ENCODE measurements around the gene RAB20. TPM values are rescaled to one million over a fixed set of nuclear protein-coding genes. Genes with fewer than 3 reads are reported as not detected.
"Not testable (repeated sequence)": the region's sequence is repeated elsewhere in the genome, so short reads cannot be mapped to it uniquely, and the experiment has no call there.

Gene RAB20
- total RNA-seq, 1 experiment from 2014 or later = 0.36 TPM

GRCh38 chr13:110546378-110546777 lies 15.1 kb downstream of the RAB20 start:
- Histone ChIP-seq H3K9me3 (peaks cover 3% of the 10 kb centered on the region), H3K36me3 (no peaks in the 10 kb centered on the region), H3K27me3 (no peaks in the 10 kb centered on the region), H3K4me3 (no peak overlapping the region)
- no peak for DNase-seq

GRCh38 chr13:110542169-110542796 lies 19.2 kb downstream of the RAB20 start:
- Histone ChIP-seq H3K4me3 (no peak overlapping the region), H3K9me3 (peaks cover 3% of the 10 kb centered on the region), H3K36me3 (no peaks in the 10 kb centered on the region), H3K27me3 (no peaks in the 10 kb centered on the region)
- DNase-seq = no peak

GRCh38 chr13:110541526-110541920 lies 20.0 kb downstream of the RAB20 start:
- Histone ChIP-seq H3K27me3 (no peaks in the 10 kb centered on the region), H3K4me3 (no peak overlapping the region), H3K9me3 (peaks cover 3% of the 10 kb centered on the region), H3K36me3 (no peaks in the 10 kb centered on the region)
- DNase-seq = no peak

- H3K36me3 ChIP-seq = no peaks in the 10 kb centered on the region
- H3K27me3 ChIP-seq = no peaks in the 10 kb centered on the region
- no peak overlapping the region for H3K4me3 ChIP-seq
- DNase-seq = no peak
- peaks cover 3% of the 10 kb centered on the region for H3K9me3 ChIP-seq
These were observed 20.5 kb downstream of the RAB20 start for GRCh38 chr13:110540871-110541525.

GRCh38 chr13:110539894-110540293 lies 21.6 kb downstream of the RAB20 start:
- Histone ChIP-seq H3K27me3 (no peaks in the 10 kb centered on the region), H3K36me3 (no peaks in the 10 kb centered on the region), H3K4me3 (no peak overlapping the region), H3K9me3 (peaks cover 3% of the 10 kb centered on the region)
- no peak for DNase-seq

GRCh38 chr13:110538632-110539031 lies 22.9 kb downstream of the RAB20 start:
- Histone ChIP-seq H3K9me3 (no peaks in the 10 kb centered on the region), H3K4me3 (no peak overlapping the region), H3K36me3 (no peaks in the 10 kb centered on the region), H3K27me3 (no peaks in the 10 kb centered on the region)
- DNase-seq = no peak

GRCh38 chr13:110536006-110536693 lies 25.4 kb downstream of the RAB20 start:
- Histone ChIP-seq H3K4me3 (no peak overlapping the region), H3K9me3 (no peaks in the 10 kb centered on the region), H3K36me3 (no peaks in the 10 kb centered on the region), H3K27me3 (no peaks in the 10 kb centered on the region)
- DNase-seq = no peak

GRCh38 chr13:110535526-110535925 lies 26.0 kb downstream of the RAB20 start:
- H3K36me3 ChIP-seq = no peaks in the 10 kb centered on the region
- DNase-seq = no peak
- no peak overlapping the region for H3K4me3 ChIP-seq
- H3K9me3 ChIP-seq = no peaks in the 10 kb centered on the region
- H3K27me3 ChIP-seq = no peaks in the 10 kb centered on the region

GRCh38 chr13:110533771-110534670 lies 27.5 kb downstream of the RAB20 start:
- no peak overlapping the region for H3K4me3 ChIP-seq
- no peak for DNase-seq
- no peaks in the 10 kb centered on the region for H3K9me3 ChIP-seq
- H3K36me3 ChIP-seq = no peaks in the 10 kb centered on the region
- no peaks in the 10 kb centered on the region for H3K27me3 ChIP-seq

- H3K36me3 ChIP-seq, H3K4me3 ChIP-seq, H3K9me3 ChIP-seq, DNase-seq, H3K27me3 ChIP-seq: not testable (repeated sequence)
These were observed 29.3 kb downstream of the RAB20 start for GRCh38 chr13:110532258-110532657.

- no peak for DNase-seq
- H3K9me3 ChIP-seq = no peaks in the 10 kb centered on the region
- H3K27me3 ChIP-seq = no peaks in the 10 kb centered on the region
- no peaks in the 10 kb centered on the region for H3K36me3 ChIP-seq
- no peak overlapping the region for H3K4me3 ChIP-seq
These were observed 29.8 kb downstream of the RAB20 start for GRCh38 chr13:110531671-110532083.

- no peak for DNase-seq
These were observed 30.4 kb downstream of the RAB20 start for GRCh38 chr13:110531100-110531499.

GRCh38 chr13:110529522-110530311 lies 31.8 kb downstream of the RAB20 start:
- no peaks in the 10 kb centered on the region for H3K36me3 ChIP-seq
- H3K4me3 ChIP-seq = no peak overlapping the region
- no peak for DNase-seq

More at GRCh38 chr13:110531100-110531499, 30.4 kb downstream of the RAB20 start:
- Histone ChIP-seq H3K9me3 (no peaks in the 10 kb centered on the region), H3K36me3 (no peaks in the 10 kb centered on the region), H3K4me3 (no peak overlapping the region), H3K27me3 (no peaks in the 10 kb centered on the region)

GRCh38 chr13:110528911-110529310 lies 32.6 kb downstream of the RAB20 start:
- H3K36me3 ChIP-seq = no peaks in the 10 kb centered on the region
- no peaks in the 10 kb centered on the region for H3K9me3 ChIP-seq
- H3K27me3 ChIP-seq = no peaks in the 10 kb centered on the region
- no peak overlapping the region for H3K4me3 ChIP-seq
- DNase-seq = no peak

More at GRCh38 chr13:110529522-110530311, 31.8 kb downstream of the RAB20 start:
- H3K27me3 ChIP-seq = no peaks in the 10 kb centered on the region
- no peaks in the 10 kb centered on the region for H3K9me3 ChIP-seq

GRCh38 chr13:110528371-110528770 lies 33.2 kb downstream of the RAB20 start:
- Histone ChIP-seq H3K9me3 (no peaks in the 10 kb centered on the region), H3K4me3 (no peak overlapping the region), H3K27me3 (no peaks in the 10 kb centered on the region), H3K36me3 (no peaks in the 10 kb centered on the region)
- no peak for DNase-seq
